Hepatic stellate cell (primary cell): Measurements from ENCODE around the gene TMEM240.
"Not testable (repeated sequence)": the region's sequence is repeated elsewhere in the genome, so short reads cannot be mapped to it uniquely, and the experiment has no call there.

Source experiments
- DNase-seq: peaks from one replicate; pipeline ENCODE4 v3.0.0; 2011; ENCODE audit warnings: low spot score

Gene TMEM240

GRCh38 chr1:1557688-1558087, 17.3 kb upstream of the TMEM240 start:
- DNase-seq, result not testable (repeated sequence)

GRCh38 chr1:1556961-1557360, 16.5 kb upstream of the TMEM240 start:
- DNase-seq, result not testable (repeated sequence)

- DNase-seq, result no peak
These were observed 16.1 kb upstream of the TMEM240 start for GRCh38 chr1:1556505-1556904.

DNA sequence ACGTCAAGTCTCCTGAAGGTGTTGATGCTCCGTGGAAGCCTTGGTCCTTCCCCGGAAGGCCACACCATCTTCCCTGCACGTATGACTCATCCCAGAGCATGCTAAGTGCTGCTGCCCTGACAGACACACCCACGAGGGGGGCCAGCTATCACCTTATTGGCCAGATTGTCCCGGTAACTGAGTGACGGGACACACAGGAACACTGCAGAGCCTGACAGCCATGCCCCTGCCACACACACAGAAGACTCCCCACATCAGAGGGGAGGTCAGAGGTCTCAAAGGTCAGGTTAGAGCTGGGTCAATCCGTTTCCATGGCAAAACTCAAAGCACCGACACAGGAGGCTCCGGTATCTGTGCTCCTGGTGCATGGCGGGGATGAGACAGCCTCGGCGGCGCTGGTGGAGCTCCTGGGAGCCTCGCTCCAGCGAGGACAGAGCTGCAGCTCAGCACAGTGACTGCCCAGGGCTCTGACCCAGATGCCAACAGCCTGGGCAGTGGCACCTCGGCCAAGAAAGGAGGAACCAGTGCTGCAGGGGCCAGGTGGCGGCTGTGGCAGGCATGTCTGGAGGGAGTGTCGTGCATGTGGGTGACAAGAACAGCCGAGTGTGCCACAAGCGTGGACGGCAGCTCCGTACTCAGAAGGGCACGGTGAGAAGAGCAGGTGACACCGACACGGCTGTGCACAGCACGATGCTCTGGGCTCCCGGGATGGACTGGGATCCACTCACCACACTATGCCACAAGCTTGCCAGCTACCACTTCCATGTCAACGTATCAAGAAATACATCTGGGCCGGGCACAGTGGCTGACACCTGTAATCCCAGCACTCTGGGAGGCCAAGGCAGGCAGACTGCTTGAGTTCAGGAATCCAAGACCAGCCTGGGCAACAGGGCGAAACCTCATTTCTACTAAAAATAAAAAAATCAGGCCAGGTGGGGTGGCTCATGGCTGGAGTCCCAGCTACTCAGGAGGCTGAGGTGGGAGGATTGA, 14.8 kb upstream of the TMEM240 start:
- peak; percentile 90 for DNase-seq

GRCh38 chr1:1554550-1554925, 14.1 kb upstream of the TMEM240 start:
- DNase-seq, result no peak

- no peak for DNase-seq
These were observed 13.5 kb upstream of the TMEM240 start for GRCh38 chr1:1553821-1554494.

GRCh38 chr1:1552263-1552639, 11.8 kb upstream of the TMEM240 start:
- DNase-seq, result no peak

DNA sequence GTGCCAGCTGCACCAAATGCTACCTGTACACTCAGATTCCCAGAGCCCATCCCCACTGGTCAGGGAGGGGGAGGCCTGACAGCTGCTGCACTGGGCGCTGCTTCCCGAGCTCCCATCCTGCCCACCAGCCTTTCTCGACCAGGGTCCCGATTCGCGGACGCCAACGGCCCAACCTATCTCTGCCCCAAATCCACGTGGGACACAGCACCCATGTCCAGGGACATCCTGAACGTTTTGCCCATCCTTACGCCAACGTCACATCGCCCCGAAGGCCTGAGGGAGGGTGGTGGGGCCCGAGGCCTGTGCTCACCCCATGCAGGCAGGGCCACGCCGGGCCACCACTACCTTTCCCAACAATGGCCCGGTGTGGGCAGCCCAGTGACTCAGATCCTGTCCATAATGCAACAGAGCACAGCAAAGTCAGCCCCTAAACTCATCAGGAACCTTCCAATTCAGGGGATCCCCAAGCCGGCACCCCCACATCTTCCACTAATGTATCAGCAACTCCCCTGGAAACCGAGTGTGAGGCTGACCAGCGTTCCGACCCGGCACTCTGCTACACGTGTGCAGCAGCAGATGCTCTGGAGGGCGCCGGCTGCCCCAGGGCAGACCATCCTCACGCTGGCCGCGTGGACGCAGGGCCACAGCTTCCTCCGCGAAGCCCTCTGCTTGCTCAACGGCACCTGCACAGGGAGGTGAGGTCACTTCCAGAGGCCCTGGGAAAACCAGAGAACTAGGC, 11.3 kb upstream of the TMEM240 start:
- DNase-seq, result no peak

DNA sequence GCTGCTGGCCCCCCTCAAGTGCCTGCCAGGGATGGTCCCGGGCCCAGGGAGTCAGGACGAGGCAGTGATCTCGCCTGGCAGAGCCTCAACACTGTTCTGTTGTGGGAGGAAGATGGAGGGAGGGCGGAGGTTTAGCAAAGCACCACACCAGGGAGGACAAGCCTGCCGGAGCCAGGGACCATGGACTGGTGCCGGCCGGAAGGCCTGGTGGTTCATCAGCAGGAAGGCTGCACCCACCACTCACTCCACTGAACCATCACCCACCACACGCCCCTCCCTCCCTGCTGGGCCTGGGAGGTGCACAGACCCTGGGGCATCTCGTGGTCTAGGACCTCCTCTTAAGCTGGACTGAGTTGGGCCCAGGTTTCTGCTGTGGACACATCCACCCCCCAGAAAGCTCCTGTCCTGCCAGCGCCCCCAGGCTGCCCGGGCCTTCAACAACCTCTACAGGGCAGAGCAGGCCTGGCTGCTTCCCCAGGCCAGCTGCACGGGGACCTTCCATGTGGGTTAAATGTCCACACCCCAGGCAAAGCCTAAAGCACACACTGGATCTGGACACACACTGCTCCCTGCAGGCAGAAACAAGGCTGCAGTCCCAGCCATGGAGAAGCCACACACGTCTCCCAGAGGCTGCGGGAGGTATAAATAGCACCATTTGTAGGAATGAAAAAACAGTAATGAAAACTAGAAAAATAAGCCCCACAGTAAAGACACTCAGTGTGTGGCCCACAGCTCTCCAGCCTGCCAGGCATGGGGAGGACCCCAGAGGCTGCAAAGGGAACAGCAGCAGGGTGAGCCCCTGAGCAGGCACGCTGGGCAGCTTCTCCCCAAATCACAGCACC, 10.4 kb upstream of the TMEM240 start:
- peak; percentile 76 for DNase-seq

- no peak for DNase-seq
These were observed 9.7 kb upstream of the TMEM240 start for GRCh38 chr1:1550087-1550486.

GRCh38 chr1:1548591-1548990, 8.2 kb upstream of the TMEM240 start:
- DNase-seq, result no peak

DNA sequence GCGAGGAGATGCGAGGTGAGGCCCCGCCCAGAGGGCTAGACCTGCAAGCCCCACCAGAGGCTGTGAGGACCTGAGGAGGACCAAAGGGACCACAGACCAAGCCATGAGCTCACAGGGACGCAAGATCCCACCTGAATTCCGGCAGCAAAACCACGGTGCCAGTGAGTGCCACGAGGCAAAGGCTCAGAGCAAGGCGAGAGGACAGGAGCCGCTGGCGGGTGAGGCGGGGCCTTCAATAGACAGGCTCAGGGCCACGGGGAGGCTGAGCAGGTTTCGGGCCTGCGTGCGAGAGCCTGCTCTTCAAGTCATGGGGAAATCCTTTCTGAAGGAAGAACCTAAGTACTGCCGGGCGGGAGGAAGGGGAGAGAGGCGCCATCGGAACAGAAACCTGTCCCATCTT, 7.1 kb upstream of the TMEM240 start:
- no peak for DNase-seq

DNA sequence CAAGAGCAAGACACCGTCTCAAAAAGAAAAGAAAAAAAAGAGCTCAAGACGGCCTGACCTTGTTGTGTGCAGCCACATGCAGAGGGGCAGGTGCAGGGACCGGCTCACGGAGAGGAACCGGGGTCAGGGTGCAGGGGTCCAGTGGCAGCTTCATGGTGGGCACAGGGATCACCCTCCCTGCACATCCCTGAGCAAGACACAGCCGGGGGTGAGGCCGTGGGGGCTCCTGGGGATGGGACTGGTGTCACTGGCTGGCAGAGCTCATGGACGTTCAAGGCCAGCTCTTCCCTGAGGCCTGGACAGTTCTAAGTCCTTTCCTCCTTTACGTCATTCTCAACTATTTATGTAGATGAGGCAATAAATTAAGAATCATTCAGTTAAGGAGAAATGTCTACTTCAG, 6.6 kb upstream of the TMEM240 start:
- DNase-seq, result no peak

- no peak for DNase-seq
These were observed 5.7 kb upstream of the TMEM240 start for GRCh38 chr1:1545946-1546737.

- no peak for DNase-seq
These were observed 4.1 kb upstream of the TMEM240 start for GRCh38 chr1:1544544-1544943.

- DNase-seq, result no peak
These were observed 3.3 kb upstream of the TMEM240 start for GRCh38 chr1:1543706-1544099.

- no peak for DNase-seq
These were observed 2.6 kb upstream of the TMEM240 start for GRCh38 chr1:1542766-1543705.

- no peak for DNase-seq
These were observed 1.7 kb upstream of the TMEM240 start for GRCh38 chr1:1541956-1542765.
